Tibial nerve (tissue), 4 donors: ENCODE data around the gene TTLL1.

ENCODE experiments used
- EP300 ChIP-seq, 2 donors: sonication (generic); formaldehyde crosslinking; IDR thresholded peaks; one replicate each; pipeline ENCODE4 v1.6.1; 2017; ENCODE audit warnings: antibody characterized with exemption in 2 of 2, mild to moderate bottlenecking in 1 of 2
- POLR2A ChIP-seq, 2 donors: fragments of 450-650 bp; IDR thresholded peaks; one replicate each; pipeline ENCODE4 v1.6.1; 2017; ENCODE audit warnings: antibody characterized with exemption in 2 of 2, mild to moderate bottlenecking in 2 of 2, moderate library complexity in 2 of 2
- TF ChIP-seq, protein P1 (sequence below), 5 experiments: fragments of 200-600 bp in 3 of 5; fragments of 450-650 bp in 2 of 5; sonication (generic) in 3 of 5; IDR thresholded peaks; one replicate each; pipeline ENCODE4 v1.5.1; 2016 to 2019; ENCODE audit warnings: antibody characterized with exemption in 5 of 5, mild to moderate bottlenecking in 3 of 5, moderate library complexity in 2 of 5

DNA sequence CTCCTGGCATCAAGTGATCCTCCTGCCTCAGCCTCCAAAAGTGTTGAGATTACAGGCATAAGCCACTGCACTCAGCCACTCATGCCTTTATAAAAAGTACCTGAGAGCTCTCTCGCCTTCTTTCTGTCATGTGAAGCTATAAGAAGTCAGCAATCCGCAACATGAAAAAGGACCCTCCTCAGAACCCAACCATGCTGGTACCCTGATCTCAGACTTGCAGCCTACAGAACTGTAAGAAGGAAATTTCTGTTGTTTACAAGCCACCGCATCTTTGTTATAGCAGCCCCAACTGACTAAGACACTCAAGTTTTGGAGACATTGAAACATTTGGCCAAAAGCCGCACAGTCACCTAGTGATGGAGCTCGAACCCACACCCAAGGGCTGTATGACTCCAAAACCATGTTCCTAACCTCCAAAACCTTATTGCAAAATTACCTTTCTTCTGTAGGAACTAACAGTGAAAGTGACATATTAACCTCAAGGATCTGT lies 83.1 kb downstream of the TTLL1 start:
- TF ChIP-seq, protein P1, sequence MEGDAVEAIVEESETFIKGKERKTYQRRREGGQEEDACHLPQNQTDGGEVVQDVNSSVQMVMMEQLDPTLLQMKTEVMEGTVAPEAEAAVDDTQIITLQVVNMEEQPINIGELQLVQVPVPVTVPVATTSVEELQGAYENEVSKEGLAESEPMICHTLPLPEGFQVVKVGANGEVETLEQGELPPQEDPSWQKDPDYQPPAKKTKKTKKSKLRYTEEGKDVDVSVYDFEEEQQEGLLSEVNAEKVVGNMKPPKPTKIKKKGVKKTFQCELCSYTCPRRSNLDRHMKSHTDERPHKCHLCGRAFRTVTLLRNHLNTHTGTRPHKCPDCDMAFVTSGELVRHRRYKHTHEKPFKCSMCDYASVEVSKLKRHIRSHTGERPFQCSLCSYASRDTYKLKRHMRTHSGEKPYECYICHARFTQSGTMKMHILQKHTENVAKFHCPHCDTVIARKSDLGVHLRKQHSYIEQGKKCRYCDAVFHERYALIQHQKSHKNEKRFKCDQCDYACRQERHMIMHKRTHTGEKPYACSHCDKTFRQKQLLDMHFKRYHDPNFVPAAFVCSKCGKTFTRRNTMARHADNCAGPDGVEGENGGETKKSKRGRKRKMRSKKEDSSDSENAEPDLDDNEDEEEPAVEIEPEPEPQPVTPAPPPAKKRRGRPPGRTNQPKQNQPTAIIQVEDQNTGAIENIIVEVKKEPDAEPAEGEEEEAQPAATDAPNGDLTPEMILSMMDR (IDR thresholded peaks at IDR 0.05) = no peak
- TF ChIP-seq POLR2A (IDR thresholded peaks at IDR 0.05) (no peak), EP300 (IDR thresholded peaks at IDR 0.05) (no peak)
